Measurements from ENCODE around the gene NAA30. TPM values are rescaled to one million over a fixed set of nuclear protein-coding genes. Genes with fewer than 3 reads are reported as not detected.
A peak's percentile ranks its signal among the peaks of the same experiment; 100 is the strongest.
"Not testable (repeated sequence)": the region's sequence is repeated elsewhere in the genome, so short reads cannot be mapped to it uniquely, and the experiment has no call there.

Gene NAA30
- 10 to 100 TPM; 19.6 to 22.2 TPM for total RNA-seq
- total RNA-seq, result 42.9 to 45.8 reads per million in 2 donors

GRCh38 chr14:57390037-57390805 lies at the start of gene NAA30:
Gene NAA30 (plus strand): TSS chr14:57390586. CDS start chr14:57390958, 372 bp downstream.
- peaks cover 20% of the 10 kb centered on the region for H3K4me1 Mint-ChIP-seq

GRCh38 chr14:57343545-57344297 lies 46.7 kb upstream of the NAA30 start:
- DNase-seq; ATAC-seq; H3K36me3 Mint-ChIP-seq (ENCODE audit: low read depth); H3K4me1 Mint-ChIP-seq; H3K9me3 ChIP-seq (ENCODE audit: control insufficient read depth, low read length, poor library complexity, severe bottlenecking); H3K27ac Mint-ChIP-seq; H3K4me3 Mint-ChIP-seq: not testable (repeated sequence)
- H3K27me3 Mint-ChIP-seq, result peaks cover 17% of the 10 kb centered on the region

More at GRCh38 chr14:57390037-57390805, at the start of gene NAA30:
- peak within 1 kb of the TSS; percentile 95 for H3K4me3 Mint-ChIP-seq
- H3K27ac Mint-ChIP-seq, result peak within 1 kb of the TSS; percentile 99
- H3K27me3 Mint-ChIP-seq, result no peaks in the 10 kb centered on the region
- peaks cover 2% of the 10 kb centered on the region for H3K36me3 Mint-ChIP-seq (ENCODE audit: low read depth)
- ATAC-seq, result peak; percentile 95
- no peaks in the 10 kb centered on the region for H3K9me3 ChIP-seq (ENCODE audit: control insufficient read depth, low read length, poor library complexity, severe bottlenecking)
- peak; percentile 87 to 93 (median 92) for DNase-seq

GRCh38 chr14:57345106-57345505 lies 45.3 kb upstream of the NAA30 start:
- DNase-seq (no peak), ATAC-seq (no peak)
- Mint-ChIP-seq H3K4me1 (no peaks in the 10 kb centered on the region), H3K36me3 (ENCODE audit: low read depth) (no peaks in the 10 kb centered on the region), H3K4me3 (no peak overlapping the region), H3K27me3 (peaks cover 25% of the 10 kb centered on the region), H3K27ac (no peak overlapping the region)
- no peaks in the 10 kb centered on the region for H3K9me3 ChIP-seq (ENCODE audit: control insufficient read depth, low read length, poor library complexity, severe bottlenecking)

- H3K4me3 Mint-ChIP-seq, result no peak overlapping the region
- H3K36me3 Mint-ChIP-seq (ENCODE audit: low read depth), result no peaks in the 10 kb centered on the region
- no peak for ATAC-seq
- DNase-seq, result no peak
- peaks cover 25% of the 10 kb centered on the region for H3K27me3 Mint-ChIP-seq
- no peaks in the 10 kb centered on the region for H3K4me1 Mint-ChIP-seq
- no peaks in the 10 kb centered on the region for H3K9me3 ChIP-seq (ENCODE audit: control insufficient read depth, low read length, poor library complexity, severe bottlenecking)
- no peak overlapping the region for H3K27ac Mint-ChIP-seq
Observed at GRCh38 chr14:57346741-57347140, 43.6 kb upstream of the NAA30 start.

- H3K27me3 Mint-ChIP-seq, result peaks cover 22% of the 10 kb centered on the region
Observed at GRCh38 chr14:57352396-57353170, 37.8 kb upstream of the NAA30 start.

GRCh38 chr14:57355081-57355800 lies 35.1 kb upstream of the NAA30 start:
- DNase-seq (no peak), ATAC-seq (no peak)
- Mint-ChIP-seq H3K27me3 (peaks cover 20% of the 10 kb centered on the region), H3K4me3 (no peak overlapping the region), H3K4me1 (no peaks in the 10 kb centered on the region), H3K27ac (no peak overlapping the region), H3K36me3 (ENCODE audit: low read depth) (no peaks in the 10 kb centered on the region)
- no peaks in the 10 kb centered on the region for H3K9me3 ChIP-seq (ENCODE audit: control insufficient read depth, low read length, poor library complexity, severe bottlenecking)

More at GRCh38 chr14:57352396-57353170, 37.8 kb upstream of the NAA30 start:
- ATAC-seq, result no peak
- Mint-ChIP-seq H3K36me3 (ENCODE audit: low read depth) (no peaks in the 10 kb centered on the region), H3K4me1 (no peaks in the 10 kb centered on the region), H3K27ac (no peak overlapping the region), H3K4me3 (no peak overlapping the region)
- H3K9me3 ChIP-seq (ENCODE audit: control insufficient read depth, low read length, poor library complexity, severe bottlenecking), result no peaks in the 10 kb centered on the region
- DNase-seq, result no peak

GRCh38 chr14:57362361-57362760 lies 28.0 kb upstream of the NAA30 start:
- H3K27me3 Mint-ChIP-seq, result peaks cover 56% of the 10 kb centered on the region
- no peak overlapping the region for H3K27ac Mint-ChIP-seq
- no peak for DNase-seq
- peaks cover 3% of the 10 kb centered on the region for H3K4me1 Mint-ChIP-seq
- no peaks in the 10 kb centered on the region for H3K9me3 ChIP-seq (ENCODE audit: control insufficient read depth, low read length, poor library complexity, severe bottlenecking)
- no peaks in the 10 kb centered on the region for H3K36me3 Mint-ChIP-seq (ENCODE audit: low read depth)
- no peak overlapping the region for H3K4me3 Mint-ChIP-seq
- ATAC-seq, result no peak

GRCh38 chr14:57364659-57365450 lies 25.5 kb upstream of the NAA30 start:
- Mint-ChIP-seq H3K4me3 (no peak overlapping the region), H3K36me3 (ENCODE audit: low read depth) (no peaks in the 10 kb centered on the region), H3K27ac (no peak overlapping the region), H3K27me3 (peaks cover 62% of the 10 kb centered on the region), H3K4me1 (peaks cover 3% of the 10 kb centered on the region)
- H3K9me3 ChIP-seq (ENCODE audit: control insufficient read depth, low read length, poor library complexity, severe bottlenecking), result no peaks in the 10 kb centered on the region
- ATAC-seq (no peak), DNase-seq (no peak)

- peaks cover 52% of the 10 kb centered on the region for H3K27me3 Mint-ChIP-seq
- H3K27ac Mint-ChIP-seq; H3K36me3 Mint-ChIP-seq (ENCODE audit: low read depth); DNase-seq; H3K9me3 ChIP-seq (ENCODE audit: control insufficient read depth, low read length, poor library complexity, severe bottlenecking); H3K4me1 Mint-ChIP-seq; H3K4me3 Mint-ChIP-seq; ATAC-seq: not testable (repeated sequence)
Observed at GRCh38 chr14:57370187-57370586, 20.2 kb upstream of the NAA30 start.

- no peak overlapping the region for H3K4me3 Mint-ChIP-seq
- H3K27ac Mint-ChIP-seq, result no peak overlapping the region
- no peaks in the 10 kb centered on the region for H3K9me3 ChIP-seq (ENCODE audit: control insufficient read depth, low read length, poor library complexity, severe bottlenecking)
- no peak for DNase-seq
- peaks cover 3% of the 10 kb centered on the region for H3K4me1 Mint-ChIP-seq
- no peak for ATAC-seq
- H3K27me3 Mint-ChIP-seq, result peaks cover 45% of the 10 kb centered on the region
- H3K36me3 Mint-ChIP-seq (ENCODE audit: low read depth), result no peaks in the 10 kb centered on the region
Observed at GRCh38 chr14:57371013-57371412, 19.4 kb upstream of the NAA30 start.

- Mint-ChIP-seq H3K27me3 (peaks cover 18% of the 10 kb centered on the region), H3K36me3 (ENCODE audit: low read depth) (no peaks in the 10 kb centered on the region), H3K4me1 (no peaks in the 10 kb centered on the region), H3K4me3 (no peak overlapping the region), H3K27ac (no peak overlapping the region)
- ATAC-seq (no peak), DNase-seq (no peak)
- H3K9me3 ChIP-seq (ENCODE audit: control insufficient read depth, low read length, poor library complexity, severe bottlenecking), result no peaks in the 10 kb centered on the region
Observed at GRCh38 chr14:57375156-57375555, 15.2 kb upstream of the NAA30 start.

- Mint-ChIP-seq H3K4me1 (no peaks in the 10 kb centered on the region), H3K27me3 (peaks cover 6% of the 10 kb centered on the region), H3K36me3 (ENCODE audit: low read depth) (no peaks in the 10 kb centered on the region), H3K27ac (no peak overlapping the region), H3K4me3 (no peak overlapping the region)
- H3K9me3 ChIP-seq (ENCODE audit: control insufficient read depth, low read length, poor library complexity, severe bottlenecking), result no peaks in the 10 kb centered on the region
- no peak for ATAC-seq
- DNase-seq, result no peak
Observed at GRCh38 chr14:57378661-57379060, 11.7 kb upstream of the NAA30 start.

Measured in T-helper 17 cell (primary cell).